HG03565 (cell line): Measurements from ENCODE around the gene CIT.

ENCODE experiments used
- ATAC-seq: cut with Tn5 transposase; IDR thresholded peaks from one replicate; pipeline ENCODE4 v1.9.1; 2021; ENCODE audit warnings: mild to moderate bottlenecking, moderate library complexity; ENCODE audit not compliant: unreplicated experiment

Gene CIT

DNA sequence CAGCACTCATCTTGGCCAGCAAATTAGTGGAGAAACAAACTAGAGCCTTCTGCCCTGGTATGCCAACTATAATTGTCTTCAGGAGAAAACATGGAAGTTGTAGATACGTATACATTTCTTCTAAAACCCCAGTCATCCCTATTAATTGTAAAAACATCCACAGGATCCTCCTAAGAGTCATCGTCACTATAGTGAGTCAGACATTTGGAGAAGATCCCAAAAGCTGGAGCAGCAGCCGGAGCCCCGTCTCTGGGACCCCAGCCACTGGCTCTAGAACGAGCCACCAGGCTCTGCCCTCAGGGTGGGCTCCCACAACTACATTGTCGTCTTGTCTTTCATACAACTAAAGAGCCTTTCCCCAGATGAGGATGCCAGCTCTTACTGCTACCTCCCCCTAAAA lies 193.7 kb downstream of the CIT start:
- ATAC-seq = no peak

DNA sequence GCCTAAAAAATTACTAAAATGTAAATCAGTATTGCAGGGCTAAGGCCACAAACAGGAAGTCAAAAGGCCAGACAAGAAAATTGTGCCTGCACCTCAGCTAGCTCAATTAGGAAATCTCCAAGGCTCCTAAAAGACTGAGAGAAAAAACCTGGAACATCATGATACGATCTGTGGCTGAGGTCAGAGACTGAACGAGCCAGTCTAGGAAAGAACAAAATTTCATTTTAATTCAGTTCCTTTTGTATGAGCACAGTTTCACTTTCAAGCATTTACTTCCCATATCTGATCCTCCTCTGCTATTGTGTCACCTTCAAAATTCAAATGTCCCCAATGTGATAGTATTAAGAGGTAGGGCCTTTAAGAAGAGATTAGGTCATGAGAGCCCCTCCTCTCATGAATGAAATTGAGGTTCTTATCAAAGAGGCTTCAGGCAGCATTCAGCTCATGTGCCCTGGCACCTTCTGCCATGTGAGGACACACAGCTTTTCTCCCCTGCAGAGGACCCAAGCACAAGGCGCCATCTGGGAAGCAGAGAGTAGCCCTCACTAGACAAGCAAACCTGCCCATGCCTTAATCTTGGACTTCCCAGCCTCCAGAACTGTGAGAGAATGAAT lies 194.4 kb downstream of the CIT start:
- ATAC-seq = no peak

DNA sequence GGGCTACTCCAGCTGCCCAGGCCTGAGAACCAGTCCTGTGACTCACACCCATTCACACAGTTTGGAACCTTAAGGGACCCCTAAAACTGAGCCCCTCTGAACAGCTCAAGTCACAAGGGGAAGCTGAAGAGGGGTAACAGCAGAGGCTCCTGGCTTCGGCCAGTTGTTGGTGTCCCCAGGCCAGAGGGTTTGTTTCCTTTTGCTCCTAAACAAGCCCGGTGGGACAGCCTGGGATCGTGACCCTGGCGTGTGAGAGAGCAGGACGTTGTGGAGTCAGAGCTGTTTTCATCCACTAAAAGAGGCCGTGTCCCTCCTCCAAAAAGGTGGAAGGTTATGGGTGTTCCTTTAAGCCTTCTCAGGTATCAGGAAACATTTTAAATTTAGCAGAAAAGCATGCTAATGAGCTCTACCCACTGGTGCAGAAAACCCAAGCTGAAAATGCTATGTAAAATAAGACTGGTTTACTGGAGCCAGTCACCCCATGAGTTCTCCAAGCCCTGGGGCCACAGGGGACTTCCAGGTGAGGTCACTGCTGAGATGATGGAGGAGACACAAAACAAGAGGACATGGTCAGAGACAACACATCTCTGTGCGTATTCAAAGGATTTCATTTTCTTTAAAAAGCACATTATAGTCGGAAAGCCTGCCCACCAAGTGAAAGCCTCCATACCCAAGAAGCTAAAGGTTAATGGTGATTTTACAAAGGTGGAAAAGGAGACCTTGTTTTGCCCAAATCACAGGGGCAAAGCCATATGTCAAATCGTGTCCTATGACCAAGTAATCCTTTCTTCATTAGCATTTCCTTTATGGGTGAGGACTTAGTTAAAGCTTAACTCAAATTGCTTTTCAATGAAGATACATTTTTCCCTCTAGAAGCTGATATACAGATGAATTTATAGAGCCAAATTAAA lies 195.1 kb downstream of the CIT start:
- ATAC-seq = peak; percentile 47

DNA sequence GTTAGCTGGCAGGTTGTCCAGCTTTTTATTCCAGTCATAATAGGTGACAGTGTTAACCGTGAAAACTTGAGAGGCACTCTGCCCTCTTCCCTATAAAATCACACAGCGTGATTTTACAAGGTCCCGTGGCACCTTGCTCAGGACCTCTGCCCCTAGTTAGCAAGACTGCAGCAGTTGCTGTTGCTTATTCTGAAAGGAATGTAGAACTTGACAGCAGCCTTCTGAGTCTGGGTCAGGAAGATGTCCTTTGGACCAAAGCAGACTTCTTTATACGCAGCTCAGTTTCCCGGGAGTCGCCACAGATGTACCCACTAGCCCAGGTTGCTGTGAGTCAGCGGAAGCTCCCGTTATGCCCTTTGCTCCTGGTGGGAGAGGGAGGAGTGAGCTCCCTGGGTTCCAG lies 196.0 kb downstream of the CIT start:
- no peak for ATAC-seq

DNA sequence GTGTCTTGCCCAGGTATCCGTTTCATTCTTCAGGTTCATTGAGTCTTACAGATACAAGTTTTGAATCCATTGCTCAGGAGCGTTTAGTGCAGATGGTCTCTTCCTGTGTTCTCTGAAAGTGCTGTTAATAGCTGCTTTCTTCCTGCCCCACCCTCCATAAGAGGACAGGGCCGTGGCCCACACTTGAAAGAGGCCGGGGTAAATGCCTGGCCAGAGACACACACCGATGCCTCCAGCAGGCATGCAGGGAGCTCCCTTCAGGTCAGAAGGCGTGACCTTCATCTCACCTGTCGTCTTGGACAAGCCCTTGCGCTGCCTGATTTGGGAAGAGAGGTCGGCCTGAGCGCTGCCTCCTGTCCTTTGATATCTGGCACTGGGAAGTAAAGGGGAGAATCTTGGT lies 197.6 kb downstream of the CIT start:
- no peak for ATAC-seq

DNA sequence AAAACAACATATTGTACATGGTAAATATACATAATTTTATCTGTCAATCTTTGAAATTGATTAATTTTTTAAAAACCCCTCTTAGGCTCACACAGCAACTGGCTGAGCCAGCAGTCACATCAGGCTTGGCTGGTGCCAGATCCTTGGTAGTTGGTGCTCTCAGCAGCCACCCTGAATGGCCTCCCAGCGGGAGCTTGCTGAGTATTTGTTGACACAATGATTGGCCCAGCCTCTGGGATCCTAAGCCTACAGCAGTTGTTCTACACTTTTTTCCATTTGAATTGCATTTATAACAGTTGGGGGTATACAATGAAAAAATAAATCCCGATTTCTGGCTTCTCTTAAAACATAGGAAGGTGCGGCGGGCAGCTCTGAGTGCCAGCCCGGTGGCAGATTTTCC lies 198.0 kb downstream of the CIT start:
- ATAC-seq = no peak

DNA sequence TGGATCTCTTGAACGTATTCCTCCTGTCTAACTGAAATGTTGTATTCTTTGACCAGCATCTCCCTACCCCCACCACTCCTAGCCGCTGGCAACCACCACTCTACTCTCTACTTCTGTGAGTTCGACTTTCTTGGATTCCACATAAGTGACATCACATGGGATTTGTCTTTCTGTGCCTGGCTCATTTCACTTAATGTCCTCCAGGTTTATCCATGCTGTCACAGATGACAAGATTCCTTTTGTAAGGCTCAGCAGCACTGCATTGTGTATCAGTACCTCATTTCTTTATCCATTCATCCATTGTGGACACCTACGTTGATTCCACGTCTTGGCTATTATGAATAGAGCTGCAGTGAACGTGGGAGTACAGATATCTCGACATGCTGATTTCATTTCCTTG lies 198.7 kb downstream of the CIT start:
- ATAC-seq = no peak

DNA sequence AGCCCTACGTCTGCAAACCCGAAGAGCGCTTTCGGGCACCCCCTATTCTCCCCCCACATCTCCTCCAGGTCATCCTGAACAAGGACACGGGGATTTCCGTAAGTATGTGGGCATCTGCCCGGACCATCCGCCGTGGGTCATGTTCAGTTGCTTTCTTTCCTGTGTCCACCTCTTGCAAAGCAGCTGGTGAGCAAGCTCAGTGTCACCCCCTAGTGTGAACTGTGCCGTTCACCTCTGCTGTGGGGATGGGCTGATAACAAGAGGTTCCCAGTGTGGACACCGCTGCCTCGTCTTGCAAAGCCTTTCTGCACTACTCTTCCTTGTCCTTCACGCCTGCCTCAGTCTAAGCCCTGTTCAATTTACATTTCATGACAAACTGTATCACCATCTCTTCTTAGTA lies 200.5 kb downstream of the CIT start:
- ATAC-seq = no peak

DNA sequence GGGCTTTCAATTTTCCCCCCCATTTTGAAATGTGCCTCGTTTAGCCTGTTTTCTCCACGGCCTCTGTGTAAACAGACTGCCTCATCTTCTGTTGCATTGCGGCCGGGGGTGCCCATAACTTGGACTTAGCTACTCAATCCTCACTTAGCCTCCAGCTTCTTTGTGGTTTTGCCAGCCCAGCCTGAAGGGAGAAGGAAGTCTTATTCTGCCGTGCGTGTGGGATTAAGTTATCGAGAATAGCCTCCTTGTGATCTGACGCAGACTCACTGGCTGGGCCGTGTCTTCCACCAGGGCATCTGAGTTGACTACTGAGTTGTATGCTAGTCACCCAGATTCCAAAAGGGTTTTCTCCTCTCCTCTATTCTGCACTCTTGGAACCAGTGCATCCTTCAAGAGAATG lies 201.1 kb downstream of the CIT start:
- no peak for ATAC-seq

DNA sequence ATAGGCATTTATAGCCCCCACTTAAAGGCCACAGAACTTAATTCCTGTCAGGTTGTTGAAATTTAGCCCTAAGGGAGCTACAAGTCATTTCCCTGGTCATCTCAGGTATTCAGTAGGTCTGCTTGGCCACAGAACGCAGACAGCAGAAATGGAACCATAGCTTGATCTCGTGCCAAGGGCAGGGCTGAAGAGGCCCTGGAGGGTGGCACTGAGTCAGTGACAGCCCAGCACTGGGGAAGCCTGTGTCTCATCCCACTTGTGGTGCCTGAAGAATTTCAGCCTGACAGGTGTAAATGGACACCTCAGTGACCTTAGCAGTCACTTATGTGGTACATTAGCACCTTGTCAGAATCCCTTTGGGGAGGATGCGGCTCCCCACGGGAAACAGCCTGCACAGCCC lies 202.6 kb downstream of the CIT start:
- no peak for ATAC-seq

DNA sequence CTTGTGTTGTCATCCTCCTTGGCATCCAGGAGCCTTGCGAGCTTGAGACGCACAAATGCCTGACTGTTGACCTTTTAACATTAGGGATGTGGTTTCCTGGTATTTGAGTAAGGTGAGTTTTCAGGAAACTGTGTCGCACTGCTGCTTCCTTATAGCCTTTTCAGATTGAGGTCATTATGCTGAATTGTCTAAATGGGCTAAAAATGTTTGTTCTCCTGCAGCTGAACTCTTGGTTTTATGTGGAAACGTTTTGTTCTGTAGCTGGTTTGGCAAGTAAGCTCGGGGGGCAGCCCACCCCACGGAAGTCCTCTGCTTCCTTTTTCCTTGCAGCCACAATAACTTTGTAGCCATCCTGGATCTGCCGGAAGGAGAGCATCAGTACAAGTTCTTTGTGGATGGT lies 203.5 kb downstream of the CIT start:
- ATAC-seq = no peak

DNA sequence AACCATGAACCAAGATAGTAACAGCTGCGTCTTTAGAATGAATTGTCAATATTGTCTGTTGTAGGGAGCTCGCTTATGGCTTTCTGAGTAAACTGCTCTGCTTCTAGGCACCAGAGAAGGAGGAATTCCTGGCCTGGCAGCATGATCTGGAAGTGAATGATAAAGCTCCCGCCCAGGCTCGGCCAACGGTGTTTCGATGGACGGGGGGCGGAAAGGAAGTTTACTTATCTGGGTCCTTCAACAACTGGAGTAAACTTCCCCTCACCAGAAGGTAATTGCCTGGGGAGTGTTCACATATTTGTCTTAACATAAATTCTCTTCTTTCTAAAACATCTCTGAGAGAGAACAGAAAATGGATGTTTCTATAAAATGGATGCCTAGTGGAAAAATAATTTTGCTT lies 204.9 kb downstream of the CIT start:
- no peak for ATAC-seq

DNA sequence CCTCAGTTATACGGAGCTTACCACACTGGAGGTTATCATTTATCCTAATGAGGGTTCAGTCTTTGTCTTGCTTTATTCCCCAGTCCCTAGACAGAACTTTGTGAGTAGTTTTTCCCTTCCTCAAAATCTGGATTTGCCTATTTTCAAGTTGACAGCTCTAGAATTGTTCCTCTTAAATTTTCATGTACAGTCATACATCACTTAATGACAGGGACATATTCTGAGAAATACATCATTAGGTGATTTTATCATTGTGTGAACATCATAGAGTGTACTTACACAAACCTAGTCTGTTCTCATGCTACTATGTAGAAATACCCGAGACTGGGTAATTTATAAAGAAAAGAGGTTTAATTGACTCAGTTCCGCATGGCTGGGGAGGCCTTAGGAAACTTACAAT lies 206.1 kb downstream of the CIT start:
- ATAC-seq = no peak

DNA sequence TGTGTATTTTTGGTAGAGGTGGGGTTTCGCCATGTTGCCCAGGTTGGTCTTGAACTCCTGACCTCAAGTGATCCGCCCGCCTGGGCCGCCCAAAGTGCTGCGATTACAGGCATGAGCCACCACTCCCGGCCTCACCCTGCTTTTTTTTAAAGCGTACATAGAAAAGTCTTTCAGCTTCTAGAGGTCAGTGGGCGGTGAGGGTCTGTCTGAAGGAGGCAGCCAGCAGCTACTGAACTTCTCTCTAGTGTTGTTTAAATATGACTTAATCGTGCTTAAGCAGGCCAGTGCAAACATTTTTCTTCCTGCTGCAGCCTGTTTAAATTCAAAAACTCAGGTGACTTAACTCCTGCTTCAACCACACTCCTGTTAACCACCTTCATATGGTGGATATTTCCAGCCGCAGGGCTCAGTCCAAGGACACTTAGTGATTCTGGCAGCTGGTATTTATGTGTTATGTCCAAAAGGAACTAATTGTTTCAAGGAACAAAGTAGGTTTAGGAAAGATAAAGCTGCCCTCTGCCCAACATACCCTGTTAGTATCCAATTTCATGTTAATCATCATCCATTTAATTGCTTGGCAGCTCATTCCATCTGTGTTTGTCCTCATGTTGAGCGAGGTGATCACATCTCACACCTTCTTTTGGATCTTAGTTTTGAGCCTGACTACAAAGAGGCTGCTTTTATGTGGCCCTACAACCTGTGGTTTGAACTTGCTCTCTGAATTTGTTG lies 207.2 kb downstream of the CIT start:
- no peak for ATAC-seq

DNA sequence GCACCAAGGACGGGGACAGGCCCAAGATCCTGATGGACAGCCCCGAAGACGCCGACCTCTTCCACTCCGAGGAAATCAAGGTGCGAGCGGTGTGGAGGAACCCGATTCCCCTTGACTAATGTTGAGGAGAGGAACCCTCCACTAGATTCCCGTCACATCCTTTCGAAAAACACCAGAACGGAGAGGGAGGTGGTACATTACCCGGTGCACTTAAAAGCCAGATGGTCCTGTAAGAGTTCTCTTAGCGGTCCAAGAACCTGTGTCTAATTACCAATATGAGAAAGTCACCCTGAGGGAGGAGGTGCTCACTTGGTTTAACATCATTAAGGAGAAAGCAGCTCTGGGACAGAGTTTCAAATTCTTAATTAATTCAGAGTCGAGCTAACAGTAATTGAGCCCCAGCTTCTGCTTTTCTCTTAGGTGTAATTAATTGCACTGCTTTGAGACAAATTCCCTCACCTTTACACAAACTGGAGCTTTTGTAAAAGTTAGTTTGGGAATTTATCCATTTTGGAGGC lies 208.7 kb downstream of the CIT start:
- ATAC-seq = no peak

DNA sequence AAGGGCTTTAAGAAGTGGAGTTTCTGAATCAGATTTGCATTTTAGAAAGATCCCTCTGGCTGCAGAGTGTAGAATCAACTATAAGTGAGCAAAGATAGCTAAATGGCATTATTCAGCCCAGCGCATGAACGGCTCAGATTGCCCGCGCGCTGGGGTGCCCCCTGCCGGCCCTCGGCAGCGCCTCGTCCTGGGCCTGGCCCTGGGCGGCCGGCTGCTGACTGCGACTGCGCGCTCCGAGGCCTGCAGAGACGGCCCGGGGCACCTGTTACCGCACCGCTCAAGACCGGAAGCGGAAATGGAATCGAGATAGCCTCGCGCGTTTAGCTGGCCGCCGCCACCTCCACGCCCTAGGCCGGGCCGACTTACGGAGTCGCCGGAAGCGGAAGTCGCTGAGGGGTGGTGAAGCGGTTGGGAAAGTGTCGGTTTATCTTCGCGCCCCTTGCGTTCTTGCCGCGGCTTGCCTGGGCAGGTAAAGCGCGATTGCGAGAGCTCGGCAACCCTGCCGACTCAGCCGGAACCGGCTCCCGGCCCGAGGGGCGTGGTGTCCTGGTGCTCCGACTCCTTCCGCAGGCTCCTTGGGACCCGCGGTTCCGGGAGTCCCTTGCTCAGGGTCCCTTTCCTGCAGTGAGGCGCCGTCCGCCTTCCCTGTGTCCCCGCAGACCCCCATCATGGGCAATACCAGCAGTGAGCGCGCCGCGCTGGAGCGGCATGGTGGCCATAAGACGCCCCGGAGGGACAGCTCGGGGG lies 209.4 kb downstream of the CIT start, which contains the start of gene PRKAB1:
Gene PRKAB1 (plus strand): TSS at position 557 of the 747 bp plus-strand sequence. CDS start 112 bp downstream, at position 669.
- ATAC-seq = peak; percentile 93

DNA sequence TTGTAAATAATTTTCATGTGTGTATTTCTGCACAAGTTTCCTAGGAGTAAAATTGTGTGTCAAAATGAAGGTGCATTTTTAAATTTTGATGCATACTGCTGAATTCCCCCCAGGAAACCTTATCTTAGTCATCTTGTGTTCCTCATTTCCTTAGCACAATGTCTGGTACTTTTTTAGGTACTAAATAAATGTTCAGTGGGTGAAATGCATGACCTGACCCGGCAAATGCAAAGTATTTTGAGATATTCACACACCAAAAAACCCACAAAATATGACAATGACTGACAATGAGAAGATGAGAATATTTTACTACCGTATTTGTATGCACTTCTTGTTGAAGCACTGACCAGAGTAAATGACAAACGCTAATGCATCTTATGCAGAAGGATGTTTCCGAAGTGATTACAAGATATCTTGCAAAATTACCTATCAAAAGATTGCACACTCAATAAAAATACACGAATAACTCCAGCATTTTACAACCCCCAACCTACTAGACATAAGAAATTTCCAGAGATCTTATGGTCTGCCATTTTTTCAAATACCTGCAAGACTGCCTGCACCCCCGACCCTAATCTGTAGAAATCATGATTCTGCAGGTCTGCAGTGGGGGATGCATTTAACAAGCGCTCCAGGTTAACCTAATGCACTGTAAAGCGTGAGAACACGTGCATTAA lies 210.1 kb downstream of the CIT start:
- ATAC-seq = no peak

DNA sequence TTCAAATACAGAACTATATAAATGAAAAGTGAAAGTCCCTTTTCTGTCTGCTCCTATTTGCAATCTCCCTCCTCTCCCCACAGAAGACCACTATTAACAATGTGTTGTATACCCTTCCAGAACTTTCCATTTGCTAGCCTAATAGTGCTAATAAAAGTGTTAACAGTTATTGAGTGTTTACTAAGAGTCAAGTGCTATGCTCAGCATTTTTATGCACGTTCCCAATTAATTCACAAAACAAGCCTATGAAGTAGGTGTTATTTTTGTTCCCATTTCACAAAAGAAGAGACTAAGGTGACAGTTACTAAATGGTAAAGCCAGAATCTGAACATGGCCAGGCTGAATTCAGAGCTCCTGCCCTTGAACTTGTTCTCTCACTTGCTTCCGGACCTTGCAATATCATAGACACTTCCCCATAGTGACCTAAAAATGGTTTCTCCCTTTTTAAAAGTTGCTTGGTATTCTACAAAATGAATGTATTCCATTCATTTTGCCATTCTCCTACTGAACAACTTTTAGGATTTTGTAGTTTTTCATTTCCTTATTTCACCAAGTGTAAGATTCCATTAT lies 210.8 kb downstream of the CIT start:
- no peak for ATAC-seq

DNA sequence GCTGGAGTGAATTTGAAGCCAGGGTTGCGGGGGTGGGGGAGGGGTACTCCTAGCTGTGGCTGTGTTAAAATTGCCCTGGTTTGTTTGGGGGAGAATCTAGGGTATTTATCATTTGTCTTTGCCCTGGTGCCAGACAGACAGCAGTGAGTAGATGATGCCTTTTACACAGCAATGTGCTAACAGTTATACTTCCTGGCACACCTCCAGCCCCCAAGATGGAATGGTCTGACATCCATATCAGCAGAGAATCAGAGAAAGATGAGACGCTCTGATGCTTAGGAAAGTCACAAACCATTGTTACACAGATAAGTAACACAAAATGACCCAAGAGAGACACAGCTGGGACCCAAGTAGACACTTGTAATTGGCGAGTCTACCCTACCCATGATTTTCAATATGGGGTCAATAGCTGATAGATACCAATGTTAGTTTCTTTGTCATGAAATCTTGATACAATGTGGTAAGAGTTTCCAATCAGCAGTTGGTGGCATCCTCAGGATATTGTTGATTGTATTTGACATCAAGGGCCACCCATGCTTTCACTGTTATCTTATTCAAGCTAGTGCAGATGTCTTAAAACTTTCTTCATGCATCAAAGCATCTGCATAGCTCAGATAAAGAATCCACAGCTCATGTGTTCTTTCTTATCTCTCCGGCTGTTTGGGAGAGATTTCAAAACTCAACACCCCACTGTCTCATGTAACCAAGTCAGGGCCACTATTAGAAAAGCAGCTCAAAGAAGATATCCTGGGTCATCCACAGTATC lies 211.8 kb downstream of the CIT start:
- no peak for ATAC-seq
